Measurements from ENCODE around the gene ZNF780B.

ZNF780B gene

DNA sequence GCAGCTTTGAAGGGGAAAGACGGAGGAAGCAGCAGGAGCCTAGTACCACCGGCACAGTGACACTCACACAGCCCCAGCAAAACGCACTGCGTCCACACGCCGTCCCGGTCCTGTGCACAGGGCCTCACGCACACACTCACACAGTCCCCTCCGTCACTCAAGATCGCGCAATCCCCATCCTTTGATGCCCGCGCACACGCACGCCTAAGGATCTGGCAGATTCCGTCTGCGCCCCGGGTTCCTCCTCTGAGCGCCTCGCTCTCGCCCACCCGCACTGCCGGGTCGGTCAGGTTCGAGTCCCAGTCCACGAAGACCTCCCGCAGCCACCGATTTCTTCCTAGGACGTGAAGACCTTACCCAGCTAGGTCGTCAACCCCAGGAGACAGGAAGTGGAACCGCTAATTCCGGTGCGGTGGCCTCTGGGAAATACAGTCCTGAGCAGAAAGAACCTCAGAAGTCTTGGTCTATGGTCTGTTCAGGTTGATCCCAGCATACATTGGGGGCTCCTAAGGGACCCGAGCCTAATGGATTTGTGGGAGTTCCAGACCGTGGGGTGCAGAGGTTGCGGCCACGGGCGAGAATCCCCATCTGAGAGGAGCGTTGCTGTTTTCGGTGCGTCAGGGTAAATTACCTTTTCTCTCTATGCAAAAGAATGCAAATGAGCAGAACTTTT, at the start of gene ZNF780B:
ZNF780B (minus strand) TSS at position 400 of the 673 bp plus-strand sequence. CDS start 5,899 bp downstream, outside the sequence.
- TF ChIP-seq CTCF (IDR thresholded peaks at IDR 0.05; ENCODE audit: low read depth, low read length) = no peak
- no peaks in the 10 kb centered on the region for H3K27me3 ChIP-seq (ENCODE audit: insufficient read depth, low read depth, severe bottlenecking)
- peak within 1 kb of the TSS; percentile 57 for H3K27ac ChIP-seq
- peak; percentile 68 for DNase-seq
- H3K4me3 ChIP-seq (ENCODE audit: low read depth, low read length) = peak within 1 kb of the TSS; percentile 66
- peaks cover 3% of the 10 kb centered on the region for H3K36me3 ChIP-seq
- peaks cover 2% of the 10 kb centered on the region for H3K9me3 ChIP-seq (ENCODE audit: severe bottlenecking)

GRCh38 chr19:40104754-40105153, 48.7 kb upstream of the ZNF780B start:
- DNase-seq = no peak
- no peak for TF ChIP-seq CTCF (IDR thresholded peaks at IDR 0.05; ENCODE audit: low read depth, low read length)
- Histone ChIP-seq H3K36me3 (no peaks in the 10 kb centered on the region), H3K27me3 (ENCODE audit: insufficient read depth, low read depth, severe bottlenecking) (no peaks in the 10 kb centered on the region), H3K27ac (no peak overlapping the region), H3K9me3 (ENCODE audit: severe bottlenecking) (no peaks in the 10 kb centered on the region), H3K4me3 (ENCODE audit: low read depth, low read length) (no peak overlapping the region)

DNA sequence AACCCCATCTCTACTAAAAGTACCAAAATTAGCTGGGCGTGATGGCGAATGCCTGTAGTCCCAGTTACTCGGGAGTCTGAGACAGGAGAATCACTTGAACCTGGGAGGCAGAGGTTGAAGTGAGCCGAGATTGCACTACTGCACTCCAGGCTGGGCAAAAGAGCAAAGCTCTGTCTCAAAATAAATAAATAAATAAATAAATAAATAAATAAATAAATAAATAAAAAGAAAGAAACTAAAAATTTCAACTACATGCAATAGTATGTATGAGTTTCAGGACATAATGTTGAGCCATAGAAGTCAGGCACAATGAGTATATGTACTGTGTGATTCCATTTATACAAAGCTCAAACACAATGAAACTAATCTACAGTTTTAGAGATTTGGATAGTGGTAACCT, 47.6 kb upstream of the ZNF780B start:
- H3K27me3 ChIP-seq (ENCODE audit: insufficient read depth, low read depth, severe bottlenecking) = no peaks in the 10 kb centered on the region
- TF ChIP-seq CTCF (IDR thresholded peaks at IDR 0.05; ENCODE audit: low read depth, low read length) = no peak
- no peak overlapping the region for H3K27ac ChIP-seq

DNA sequence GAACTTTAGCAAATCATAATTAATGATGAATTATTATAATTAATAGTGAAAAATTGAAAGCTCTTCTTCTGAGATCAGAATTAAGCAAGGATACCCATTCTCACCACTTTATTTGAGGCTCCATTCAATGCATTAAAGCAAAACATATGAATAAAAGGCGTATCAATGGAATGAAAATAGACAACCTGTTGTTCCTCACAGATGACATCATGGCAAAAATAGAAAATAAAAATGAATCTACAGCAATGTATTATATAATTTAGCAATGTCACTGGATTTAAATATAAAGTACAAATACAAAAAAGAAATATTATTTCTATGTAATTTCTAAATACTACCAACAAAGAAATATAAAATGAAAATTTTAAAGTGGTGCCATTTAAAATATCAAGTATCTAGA, 45.8 kb upstream of the ZNF780B start:
- no peak for TF ChIP-seq CTCF (IDR thresholded peaks at IDR 0.05; ENCODE audit: low read depth, low read length)
- no peaks in the 10 kb centered on the region for H3K9me3 ChIP-seq (ENCODE audit: severe bottlenecking)
- no peak overlapping the region for H3K4me3 ChIP-seq (ENCODE audit: low read depth, low read length)
- no peak for DNase-seq
- no peaks in the 10 kb centered on the region for H3K27me3 ChIP-seq (ENCODE audit: insufficient read depth, low read depth, severe bottlenecking)
- no peaks in the 10 kb centered on the region for H3K36me3 ChIP-seq
- H3K27ac ChIP-seq = no peak overlapping the region

More for the DNA sequence above, 47.6 kb upstream of the ZNF780B start:
- no peak for DNase-seq
- Histone ChIP-seq H3K9me3 (ENCODE audit: severe bottlenecking) (no peaks in the 10 kb centered on the region), H3K4me3 (ENCODE audit: low read depth, low read length) (no peak overlapping the region), H3K36me3 (no peaks in the 10 kb centered on the region)

DNA sequence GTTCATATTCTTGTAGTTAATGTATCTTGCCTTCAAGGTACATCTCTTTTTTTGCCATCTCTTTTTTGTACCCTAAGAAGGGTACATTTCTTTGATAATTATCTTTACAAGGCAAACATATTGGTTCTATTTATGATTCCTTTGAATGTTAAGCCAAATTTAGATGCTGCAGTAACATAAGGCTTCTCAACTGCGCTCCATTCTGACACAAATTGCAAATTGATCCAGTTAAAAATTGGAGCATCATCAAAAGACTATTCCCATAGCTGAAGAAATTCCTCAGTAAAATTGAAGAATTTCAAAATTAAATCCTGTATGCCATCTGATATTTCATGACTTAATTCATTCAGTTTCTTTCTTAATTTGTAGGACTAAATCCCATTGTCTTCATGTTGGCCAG, 37.4 kb upstream of the ZNF780B start:
- TF ChIP-seq CTCF (IDR thresholded peaks at IDR 0.05; ENCODE audit: low read depth, low read length) = no peak
- peaks cover 3% of the 10 kb centered on the region for H3K36me3 ChIP-seq
- DNase-seq = no peak
- no peaks in the 10 kb centered on the region for H3K9me3 ChIP-seq (ENCODE audit: severe bottlenecking)
- no peak overlapping the region for H3K4me3 ChIP-seq (ENCODE audit: low read depth, low read length)
- no peak overlapping the region for H3K27ac ChIP-seq
- H3K27me3 ChIP-seq (ENCODE audit: insufficient read depth, low read depth, severe bottlenecking) = no peaks in the 10 kb centered on the region
